ENCODE data around the gene B4GALT2.

- TF ChIP-seq CTCF (IDR thresholded peaks at IDR 0.05) (no peak), EZH2 (IDR thresholded peaks at IDR 0.05; ENCODE audit: borderline replicate concordance, insufficient read depth, low read depth, low read length, poor library complexity, severe bottlenecking) (no peak)
Observed at GRCh38 chr1:43957407-43958040, 21.5 kb upstream of the B4GALT2 start.
